EL (cell line): ENCODE data around the gene CDKN2D.
"Not testable (repeated sequence)": the region's sequence is repeated elsewhere in the genome, so short reads cannot be mapped to it uniquely, and the experiment has no call there.

Source experiments
- DNase-seq: peaks from one replicate; pipeline ENCODE4 v3.0.0-alpha.2; 2016

Gene CDKN2D

DNA sequence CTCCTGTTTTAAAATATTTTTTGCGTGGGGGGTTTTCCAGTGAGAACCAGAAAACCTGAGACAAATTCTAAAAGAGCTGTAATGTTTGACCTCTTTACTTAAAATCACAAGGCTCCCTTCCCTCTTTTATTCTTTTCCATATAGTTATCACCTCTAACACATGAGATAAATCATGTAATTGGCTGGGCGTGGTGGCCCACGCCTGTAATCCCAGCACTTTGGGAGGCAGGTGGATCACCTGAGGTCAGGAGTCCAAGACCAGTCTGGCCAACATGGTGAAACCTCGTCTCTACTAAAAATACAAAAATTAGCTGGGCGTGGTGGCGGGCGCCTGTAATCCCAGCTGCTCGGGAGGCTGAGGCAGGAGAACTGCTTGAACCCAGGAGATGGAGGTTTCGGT is 17.8 kb downstream of the CDKN2D start:
- DNase-seq, result not testable (repeated sequence)

DNA sequence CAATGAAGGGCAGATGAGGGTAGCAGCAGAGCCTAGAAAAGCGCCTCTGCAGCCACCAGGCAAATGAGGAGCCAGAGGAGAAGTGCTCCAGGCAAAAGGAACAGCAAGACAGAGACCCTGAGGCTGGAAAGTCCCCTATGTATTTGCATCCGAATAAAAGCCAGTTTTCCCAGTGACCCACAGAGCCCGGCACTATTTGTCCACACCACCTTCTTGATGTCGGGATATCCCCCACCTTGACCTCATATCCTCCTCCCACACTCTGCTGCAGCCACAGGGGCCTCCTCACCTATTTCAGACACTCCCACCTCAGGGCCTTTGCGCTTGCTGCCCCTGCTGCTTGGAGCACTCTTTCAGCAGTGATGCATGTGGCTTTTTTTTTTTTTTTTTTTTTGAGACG is 18.4 kb downstream of the CDKN2D start:
- no peak for DNase-seq

GRCh38 chr19:10549733-10550132 is 19.0 kb downstream of the CDKN2D start:
- DNase-seq, result no peak

- no peak for DNase-seq
Observed at GRCh38 chr19:10548746-10549276, 20.0 kb downstream of the CDKN2D start.

GRCh38 chr19:10546817-10547216 is 22.0 kb downstream of the CDKN2D start:
- no peak for DNase-seq

DNA sequence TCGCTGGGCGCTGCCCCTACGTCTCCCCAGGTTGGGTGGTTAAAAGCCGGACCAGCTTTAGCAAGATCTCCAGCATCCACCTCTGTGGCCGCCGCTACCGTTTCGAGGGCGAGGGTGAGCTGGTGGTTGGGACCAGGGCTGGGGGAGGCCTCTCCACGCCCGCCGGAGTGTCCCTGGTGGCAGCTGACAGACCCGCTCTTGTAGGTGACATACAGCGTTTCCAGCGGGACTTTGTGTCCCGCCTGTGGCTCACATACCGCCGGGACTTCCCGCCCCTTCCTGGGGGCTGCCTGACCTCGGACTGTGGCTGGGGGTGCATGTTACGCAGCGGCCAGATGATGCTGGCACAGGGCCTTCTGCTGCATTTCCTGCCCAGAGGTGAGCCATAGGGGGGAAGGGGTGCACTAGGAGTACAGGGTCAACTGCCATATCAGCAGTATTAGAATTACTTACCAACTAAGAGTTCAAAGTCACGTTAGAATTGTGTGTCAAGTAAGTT is 24.0 kb downstream of the CDKN2D start:
- DNase-seq, result no peak

- DNase-seq, result no peak
Observed at GRCh38 chr19:10544242-10544752, 24.5 kb downstream of the CDKN2D start.

DNA sequence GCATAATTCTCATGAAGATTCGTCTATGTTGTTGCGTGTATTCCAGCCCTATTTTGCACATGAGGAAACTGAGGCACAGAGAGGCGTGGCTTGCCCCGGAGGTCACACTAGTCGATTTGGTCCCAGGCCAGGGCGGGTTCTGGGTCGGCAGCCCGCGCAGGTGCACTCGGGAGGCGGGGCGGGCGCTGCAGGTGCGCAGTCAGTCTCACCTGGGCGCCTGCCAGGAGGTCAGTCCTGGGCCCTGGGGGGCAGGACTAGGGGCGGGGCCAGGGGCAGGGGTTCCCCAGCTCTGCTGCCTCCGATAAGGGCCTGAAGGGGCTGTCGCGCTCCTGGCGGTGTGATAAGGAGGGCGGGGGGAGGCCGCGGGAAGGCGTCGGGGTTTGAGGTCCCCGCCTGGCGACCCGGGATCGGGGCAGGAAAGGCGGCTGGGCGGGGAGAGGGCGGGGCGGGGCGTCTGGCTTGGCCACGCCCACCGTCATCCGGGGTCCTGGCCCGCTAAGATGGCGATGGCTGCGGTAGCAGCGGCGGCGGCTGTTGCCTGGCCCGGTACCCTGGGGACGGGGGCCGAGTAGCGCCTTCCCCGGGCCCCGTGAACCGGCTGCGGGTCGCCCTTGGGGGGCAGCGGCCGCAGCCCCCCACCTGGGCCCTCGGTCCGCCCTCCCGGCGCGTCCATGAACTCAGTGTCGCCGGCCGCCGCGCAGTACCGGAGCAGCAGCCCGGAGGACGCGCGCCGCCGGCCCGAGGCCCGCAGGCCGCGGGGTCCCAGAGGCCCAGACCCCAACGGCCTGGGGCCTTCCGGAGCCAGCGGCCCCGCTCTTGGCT is 25.1 kb downstream of the CDKN2D start, which contains the start of gene ATG4D:
TSS of gene ATG4D (plus strand) at position 485 of the 822 bp plus-strand sequence. CDS start at position 672, 187 bp downstream.
- DNase-seq, result peak; percentile 70

- DNase-seq, result no peak
Observed at GRCh38 chr19:10543059-10543419, 25.7 kb downstream of the CDKN2D start.

DNA sequence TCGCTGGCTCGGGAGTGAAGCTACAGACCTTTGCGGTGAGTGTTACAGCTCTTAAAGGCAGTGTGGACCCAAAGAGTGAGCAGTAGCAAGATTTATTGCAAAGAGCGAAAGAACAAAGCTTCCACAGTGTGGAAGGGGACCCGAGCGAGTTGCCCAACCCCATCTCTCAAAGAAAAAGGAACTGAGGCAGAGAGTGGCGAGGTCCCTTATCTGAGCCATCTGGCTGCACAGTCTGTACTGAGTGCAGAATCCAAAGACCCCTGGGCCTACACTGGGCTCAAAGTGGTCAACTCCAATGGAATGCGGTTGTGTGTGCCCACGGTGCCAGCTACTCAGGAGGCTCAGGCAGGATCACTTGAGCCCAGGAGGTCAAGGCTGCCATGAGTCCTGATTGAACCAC is 29.8 kb downstream of the CDKN2D start:
- not testable (repeated sequence) for DNase-seq

GRCh38 chr19:10538204-10538983 is 30.4 kb downstream of the CDKN2D start:
- DNase-seq, result no peak

- no peak for DNase-seq
Observed at GRCh38 chr19:10537668-10538067, 31.1 kb downstream of the CDKN2D start.

GRCh38 chr19:10535613-10536012 is 33.2 kb downstream of the CDKN2D start:
- DNase-seq, result no peak

- DNase-seq, result peak; percentile 86
Observed at GRCh38 chr19:10533646-10534386, 35.0 kb downstream of the CDKN2D start.

DNA sequence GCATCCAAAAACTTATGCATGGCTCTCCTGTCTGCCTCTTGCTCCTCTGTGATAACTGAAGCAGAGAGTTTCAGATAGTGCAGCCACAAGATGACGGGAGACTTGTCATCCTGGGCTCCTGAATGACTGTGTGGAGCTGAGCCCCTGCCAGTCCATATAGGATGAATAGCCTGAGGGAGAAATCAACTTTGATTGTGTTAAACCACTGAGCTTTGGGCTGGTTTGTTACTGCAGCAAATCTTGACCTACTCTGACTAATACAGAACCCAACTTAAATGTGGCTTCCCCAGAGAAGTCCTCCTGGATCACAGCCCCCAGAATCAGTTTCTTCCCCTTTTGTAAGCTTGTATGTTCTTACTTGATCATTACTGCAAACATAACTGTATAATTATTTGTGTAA is 36.3 kb downstream of the CDKN2D start:
- no peak for DNase-seq

GRCh38 chr19:10526887-10527286 is 41.9 kb downstream of the CDKN2D start:
- DNase-seq, result not testable (repeated sequence)

DNA sequence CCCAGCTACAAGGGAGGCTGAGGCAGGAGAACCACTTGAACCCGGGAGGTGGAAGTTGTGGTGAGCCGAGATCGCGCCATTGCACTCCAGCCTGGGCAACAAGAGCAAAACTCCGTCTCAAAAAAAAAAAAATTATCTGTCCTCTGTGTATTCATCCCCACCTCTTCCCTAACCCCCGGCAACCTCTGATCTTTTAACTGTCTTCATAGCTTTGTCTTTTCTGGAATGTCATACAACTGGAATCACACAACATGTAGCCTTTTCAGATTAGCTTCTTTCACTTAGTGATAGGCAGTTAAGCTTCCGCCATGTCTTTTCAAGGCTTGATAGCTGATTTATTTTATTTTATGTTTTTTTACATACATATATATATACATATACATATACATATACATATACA is 43.1 kb downstream of the CDKN2D start:
- DNase-seq, result no peak

- no peak for DNase-seq
Observed at GRCh38 chr19:10523135-10523636, 45.6 kb downstream of the CDKN2D start.

- DNase-seq, result no peak
Observed at GRCh38 chr19:10521461-10522171, 47.2 kb downstream of the CDKN2D start.

GRCh38 chr19:10520652-10521318 is 48.0 kb downstream of the CDKN2D start:
- DNase-seq, result no peak

DNA sequence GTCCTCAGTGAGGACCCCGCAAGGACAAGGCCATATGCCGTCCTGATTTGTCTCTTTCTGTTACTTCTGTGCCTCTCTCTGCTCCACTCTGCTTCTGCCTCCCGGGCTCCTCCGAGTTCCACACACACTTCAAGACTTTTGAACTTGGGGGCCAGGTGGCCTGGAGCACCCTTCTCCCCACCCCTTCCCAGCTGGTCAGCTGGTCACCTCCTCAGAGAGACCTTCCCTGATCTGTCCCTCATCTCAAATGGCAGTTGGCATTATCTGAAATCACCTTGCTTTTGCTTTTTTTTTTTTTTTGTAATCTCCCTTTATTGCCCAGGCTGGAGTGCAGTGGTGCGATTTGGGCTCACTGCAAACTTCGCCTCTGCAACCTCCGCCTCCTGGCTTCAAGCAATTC is 49.4 kb downstream of the CDKN2D start:
- DNase-seq, result no peak
